Small intestine (tissue), 16 donors: ENCODE measurements around the gene CLIC4. TPM values are rescaled to one million over a fixed set of nuclear protein-coding genes. Genes with fewer than 3 reads are reported as not detected.
A peak's percentile ranks its signal among the peaks of the same experiment; 100 is the strongest.
"Not testable (repeated sequence)": the region's sequence is repeated elsewhere in the genome, so short reads cannot be mapped to it uniquely, and the experiment has no call there.

Experiments
- DNase-seq, 2 donors: peaks; one replicate each; pipeline versions ENCODE4 v3.0.0 to v3.0.0-alpha.2; 2013
- FAIRE-seq: peaks from 2 replicates; lab custom pipeline; 2012; peaks lifted over from hg19 to GRCh38; lab: Jason Lieb, UNC
- H3K27ac ChIP-seq, 3 donors: one replicate each; pipeline ENCODE4 v1.5.1; 2013; ENCODE audit warnings: low read length in 2 of 3, mild to moderate bottlenecking in 2 of 3, control low read depth in 1 of 3, inconsistent platforms in 1 of 3, low read depth in 1 of 3, moderate library complexity in 1 of 3
- H3K27me3 ChIP-seq, 3 donors: one replicate each; pipeline ENCODE4 v1.6.1; 2013; ENCODE audit warnings: low read length in 3 of 3, inconsistent platforms in 1 of 3; ENCODE audit not compliant: control insufficient read depth in 3 of 3, insufficient read depth in 3 of 3
- H3K36me3 ChIP-seq, 3 donors: one replicate each; pipeline ENCODE4 v1.6.1; 2013; ENCODE audit warnings: low read length in 3 of 3, inconsistent platforms in 1 of 3, low read depth in 1 of 3, mild to moderate bottlenecking in 1 of 3, moderate library complexity in 1 of 3; ENCODE audit not compliant: control insufficient read depth in 3 of 3, insufficient read depth in 2 of 3
- H3K4me1 ChIP-seq, 3 donors: one replicate each; pipeline ENCODE4 v1.6.1; 2013; ENCODE audit warnings: low read length in 2 of 3, inconsistent platforms in 1 of 3, low read depth in 1 of 3, mild to moderate bottlenecking in 1 of 3, moderate library complexity in 1 of 3; ENCODE audit not compliant: control insufficient read depth in 3 of 3, insufficient read depth in 2 of 3
- H3K4me3 ChIP-seq, 3 donors: one replicate each; pipeline ENCODE4 v1.5.1; 2013; ENCODE audit warnings: low read length in 3 of 3, control low read depth in 1 of 3, inconsistent platforms in 1 of 3, low read depth in 1 of 3, mild to moderate bottlenecking in 1 of 3, moderate library complexity in 1 of 3
- H3K9me3 ChIP-seq, 2 donors: one replicate each; pipeline ENCODE4 v1.6.1; 2013; ENCODE audit warnings: low read depth in 1 of 2, low read length in 1 of 2; ENCODE audit not compliant: control insufficient read depth in 2 of 2, insufficient read depth in 1 of 2
- WGBS, 3 donors: extraction: QIAGEN DNeasy Blood & Tissue Kit; methylation state at CpG; one replicate each; pipeline ENCODE4 v1.1.7; 2013; 5-methylcytosine and 5-hydroxymethylcytosine counted together
- long read RNA-seq, 10 donors: transcript quantifications; one replicate each; lab custom pipeline, GENCODE V29; 2026
- polyA plus RNA-seq, 4 donors: library from polyadenylated mRNA; stranded (reverse) in 3 of 4; unstranded in 1 of 4; fragments of 200-250 nt in 3 of 4; fragments of 120-200 nt in 1 of 4; gene quantifications; one replicate each; pipeline versions ENCODE4 v1.2.1 to v1.2.3, GENCODE V29; 2013
- donor health status: healthy with polysubstance abuse.
- donor health status: control.
- donor health status: control.
- donor health status: Bipolar disorder and iron deficiency.
- donor health status: healthy.

The CLIC4 gene
- 10 to 100 TPM in 3 of 4 donors, 1 to 10 TPM in 1; 2.0 to 47.4 (median 25.4) TPM for polyA plus RNA-seq
- long read RNA-seq, donor 1: 0 reads
- long read RNA-seq, donor 2, full-length matches to known transcripts: 3 of 3 reads
- long read RNA-seq, donor 2, partial matches to known transcripts: 0 of 3 reads
- long read RNA-seq, donor 2, other reads (novel, unspliced or antisense): 0 of 3 reads
- long read RNA-seq, donor 3, full-length matches to known transcripts: 13 of 30 reads
- long read RNA-seq, donor 3, partial matches to known transcripts: 17 of 30 reads
- long read RNA-seq, donor 3, other reads (novel, unspliced or antisense): 0 of 30 reads
- long read RNA-seq, donor 4: 0 reads
- long read RNA-seq, donor 5, full-length matches to known transcripts: 6 of 6 reads
- long read RNA-seq, donor 5, partial matches to known transcripts: 0 of 6 reads
- long read RNA-seq, donor 5, other reads (novel, unspliced or antisense): 0 of 6 reads
- long read RNA-seq, donor 6, full-length matches to known transcripts: 7 of 7 reads
- long read RNA-seq, donor 6, partial matches to known transcripts: 0 of 7 reads
- long read RNA-seq, donor 6, other reads (novel, unspliced or antisense): 0 of 7 reads
- long read RNA-seq, donor 7: 0 reads
- long read RNA-seq, donor 8, full-length matches to known transcripts: 2 of 2 reads
- long read RNA-seq, donor 8, partial matches to known transcripts: 0 of 2 reads
- long read RNA-seq, donor 8, other reads (novel, unspliced or antisense): 0 of 2 reads
- long read RNA-seq, donor 9, full-length matches to known transcripts: 6 of 6 reads
- long read RNA-seq, donor 9, partial matches to known transcripts: 0 of 6 reads
- long read RNA-seq, donor 9, other reads (novel, unspliced or antisense): 0 of 6 reads
- long read RNA-seq, donor 10, full-length matches to known transcripts: 33 of 62 reads
- long read RNA-seq, donor 10, partial matches to known transcripts: 29 of 62 reads
- long read RNA-seq, donor 10, other reads (novel, unspliced or antisense): 0 of 62 reads

DNA sequence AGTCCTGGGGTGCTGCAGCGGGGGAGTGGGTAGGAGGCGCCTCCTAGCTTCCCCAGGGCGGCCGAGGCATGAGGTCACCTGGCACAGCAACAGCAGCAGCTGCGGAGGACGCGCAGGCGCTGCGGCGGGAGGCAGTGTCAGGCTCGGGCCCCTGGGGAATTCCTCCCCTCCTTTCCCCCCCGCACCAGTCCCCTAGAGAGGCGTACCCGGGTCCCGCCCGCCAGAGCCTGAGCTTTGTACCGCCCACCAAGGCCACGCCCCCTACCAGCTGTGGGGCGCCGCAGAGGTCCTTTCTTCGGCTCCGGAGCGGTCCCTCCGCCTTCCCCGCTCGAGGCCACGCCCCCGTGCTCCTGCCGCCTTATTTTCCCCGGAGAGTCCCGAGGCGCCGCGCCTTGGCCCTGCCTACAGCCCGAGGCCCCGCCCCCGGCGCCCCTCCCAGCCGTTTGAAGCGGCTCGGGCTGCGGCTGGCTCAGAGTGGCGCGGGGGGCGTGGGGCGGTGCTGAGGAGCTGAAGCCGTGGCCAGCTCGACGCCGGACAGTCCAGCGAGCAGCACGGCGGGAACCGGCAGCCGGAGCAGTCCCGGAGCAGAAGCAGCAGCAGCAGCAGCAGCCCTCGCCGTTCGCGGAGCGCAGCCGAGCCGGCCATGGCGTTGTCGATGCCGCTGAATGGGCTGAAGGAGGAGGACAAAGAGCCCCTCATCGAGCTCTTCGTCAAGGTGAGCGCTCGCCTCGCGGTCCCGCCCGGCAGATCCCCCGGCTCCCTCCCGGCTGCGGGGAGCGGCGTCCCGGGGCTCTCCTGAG, at the start of gene CLIC4:
TSS of gene CLIC4 (plus strand) at position 537 of the 800 bp plus-strand sequence. CDS start at position 644, 107 bp downstream.
- H3K4me1 ChIP-seq: peaks cover 2 to 24% (median 6%) of the 10 kb centered on the region in 3 donors
- H3K27ac ChIP-seq: peak within 1 kb of the TSS in 2 of 3 donors; percentile 86 to 92
- H3K9me3 ChIP-seq: no peaks in the 10 kb centered on the region
- FAIRE-seq (no peak), DNase-seq (peak; percentile 97 to 100)
- peak within 1 kb of the TSS; percentile 58 to 85 (median 58) for H3K4me3 ChIP-seq
- peaks cover 0 to 5% (median 0%) of the 10 kb centered on the region in 3 donors for H3K27me3 ChIP-seq
- 0 to 1% (median 0%) methylated on average over 50 to 80 of the region's 80 CpGs for WGBS, 3 donors
- H3K36me3 ChIP-seq: peaks cover 0 to 2% (median 0%) of the 10 kb centered on the region in 3 donors

DNA sequence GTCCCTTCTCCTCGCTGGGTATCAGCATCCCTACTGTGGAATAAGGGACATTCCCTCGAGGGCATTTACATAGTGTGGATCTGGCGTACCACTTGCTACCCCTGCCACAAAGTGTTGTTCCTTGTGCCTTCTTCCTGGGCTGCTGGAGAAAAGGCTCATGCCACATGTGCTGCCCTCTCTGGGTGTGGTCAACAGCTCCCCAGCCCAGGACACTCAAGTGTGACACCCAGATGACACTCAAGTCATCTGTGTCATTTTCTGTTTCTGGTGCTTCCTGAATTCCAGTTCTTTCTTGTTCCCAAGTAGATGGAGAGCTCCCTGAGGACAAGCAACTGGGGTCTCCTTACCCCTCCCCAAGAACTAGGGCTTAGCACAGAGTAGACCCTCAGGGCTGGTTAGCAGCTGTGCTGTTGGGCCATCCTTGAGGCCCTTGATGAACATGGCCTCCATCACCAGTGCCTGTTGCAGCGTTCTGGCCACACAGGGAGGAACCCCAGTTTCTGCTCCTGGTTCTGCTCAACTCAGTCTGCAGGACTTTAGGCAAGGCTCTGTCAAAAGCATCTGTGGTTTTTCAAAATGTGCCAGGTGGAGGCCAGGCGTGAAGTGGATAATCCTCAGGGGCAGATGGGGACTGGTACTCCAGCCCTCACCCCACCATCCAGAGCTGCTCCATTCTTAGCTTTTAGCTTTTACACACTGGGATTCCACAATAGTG, 49.0 kb upstream of the CLIC4 start:
- Histone ChIP-seq H3K36me3 (no peaks in the 10 kb centered on the region), H3K4me1 (no peaks in the 10 kb centered on the region), H3K27me3 (no peaks in the 10 kb centered on the region), H3K4me3 (no peak overlapping the region), H3K27ac (no peak overlapping the region), H3K9me3 (peaks cover 0 to 4% of the 10 kb centered on the region in 2 donors)
- WGBS, 3 donors: 86 to 93% (median 87%) methylated on average over 5 of the region's 5 CpGs
- no peak for DNase-seq
- FAIRE-seq: no peak

DNA sequence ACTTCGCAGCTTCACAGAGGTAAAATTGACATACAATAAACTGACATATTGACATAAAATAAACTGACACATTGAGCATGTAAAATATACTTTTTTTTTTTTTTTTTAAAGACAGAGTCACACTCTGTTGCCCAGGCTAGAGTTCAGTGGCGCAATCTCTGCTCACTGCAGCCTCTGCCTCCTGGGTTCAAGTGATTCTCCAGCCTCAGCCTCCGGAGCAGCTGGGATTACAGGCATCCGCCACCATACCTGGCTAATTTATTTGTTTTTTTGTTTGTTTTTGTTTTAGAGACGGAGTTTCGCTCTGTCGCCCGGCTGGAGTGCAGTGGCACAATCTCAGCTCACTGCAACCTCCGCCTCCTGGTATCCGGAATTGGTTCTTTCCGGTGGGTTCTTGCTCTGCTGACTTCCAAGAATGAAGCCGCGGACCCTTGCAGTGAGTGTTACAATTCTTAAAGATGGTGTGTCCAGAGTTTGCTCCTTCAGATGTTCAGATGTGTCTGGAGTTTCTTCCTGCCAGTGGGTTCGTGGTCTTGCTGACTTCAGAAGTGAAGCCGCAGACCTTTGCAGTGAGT, 48.4 kb upstream of the CLIC4 start:
- no peak overlapping the region for H3K27ac ChIP-seq
- H3K36me3 ChIP-seq: no peaks in the 10 kb centered on the region
- WGBS, 3 donors: 87 to 91% (median 88%) methylated on average over 15 of the region's 15 CpGs
- H3K27me3 ChIP-seq: no peaks in the 10 kb centered on the region
- H3K4me1 ChIP-seq: no peaks in the 10 kb centered on the region
- DNase-seq (no peak), FAIRE-seq (no peak)
- no peak overlapping the region for H3K4me3 ChIP-seq
- peaks cover 0 to 4% of the 10 kb centered on the region in 2 donors for H3K9me3 ChIP-seq

DNA sequence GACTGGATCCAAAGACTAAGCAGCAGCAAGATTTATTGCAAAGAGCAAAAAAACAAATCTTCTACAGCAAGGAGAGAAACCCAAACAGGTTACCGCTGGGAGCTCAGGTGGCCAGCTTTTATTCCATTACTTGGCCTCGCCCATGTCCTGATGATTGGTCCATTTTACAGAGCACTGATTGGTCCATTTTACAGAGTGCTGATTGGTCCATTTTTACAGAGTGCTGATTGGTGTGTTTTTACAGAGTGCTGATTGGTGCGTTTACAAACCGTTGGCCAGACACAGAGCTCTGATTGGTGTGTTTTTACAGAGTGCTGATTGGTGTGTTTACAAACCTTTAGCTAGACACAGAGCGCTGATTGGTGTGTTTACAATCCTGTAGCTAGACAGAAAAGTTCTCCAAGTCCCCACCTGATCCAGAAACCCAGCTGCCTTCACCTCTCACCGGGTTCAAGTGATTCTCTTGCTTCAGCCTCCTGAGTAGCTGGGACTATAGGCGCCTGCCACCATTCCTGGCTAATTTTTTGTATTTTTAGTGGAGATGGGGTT, 47.7 kb upstream of the CLIC4 start:
- not testable (repeated sequence) for H3K9me3 ChIP-seq, H3K4me1 ChIP-seq, DNase-seq, H3K4me3 ChIP-seq, H3K27me3 ChIP-seq, FAIRE-seq, H3K27ac ChIP-seq, H3K36me3 ChIP-seq
- 86 to 93% (median 89%) methylated on average over 7 of the region's 7 CpGs for WGBS, 3 donors

DNA sequence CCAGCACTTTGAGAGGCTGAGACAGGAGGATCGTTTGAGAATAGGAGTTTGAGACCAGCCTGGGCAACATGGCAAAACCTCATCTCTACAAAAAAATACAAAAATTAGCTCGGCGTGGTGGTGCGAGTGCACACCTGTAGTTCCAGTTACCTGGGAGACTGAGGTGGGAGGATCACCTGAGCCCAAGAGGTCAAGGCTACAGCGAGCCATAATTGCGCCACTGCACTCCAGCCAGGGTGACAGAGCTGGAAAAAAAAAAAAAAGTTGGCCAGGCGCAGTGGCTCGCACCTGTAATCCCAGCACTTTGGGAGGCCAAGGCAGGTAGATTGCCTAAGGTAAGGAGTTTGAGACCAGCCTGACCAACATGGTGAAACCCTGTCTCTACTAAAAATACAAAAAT, 46.9 kb upstream of the CLIC4 start:
- not testable (repeated sequence) for H3K36me3 ChIP-seq, H3K9me3 ChIP-seq, H3K4me3 ChIP-seq, DNase-seq, H3K4me1 ChIP-seq, H3K27ac ChIP-seq, FAIRE-seq, H3K27me3 ChIP-seq
- 83 to 91% (median 89%) methylated on average over 8 of the region's 8 CpGs for WGBS, 3 donors

DNA sequence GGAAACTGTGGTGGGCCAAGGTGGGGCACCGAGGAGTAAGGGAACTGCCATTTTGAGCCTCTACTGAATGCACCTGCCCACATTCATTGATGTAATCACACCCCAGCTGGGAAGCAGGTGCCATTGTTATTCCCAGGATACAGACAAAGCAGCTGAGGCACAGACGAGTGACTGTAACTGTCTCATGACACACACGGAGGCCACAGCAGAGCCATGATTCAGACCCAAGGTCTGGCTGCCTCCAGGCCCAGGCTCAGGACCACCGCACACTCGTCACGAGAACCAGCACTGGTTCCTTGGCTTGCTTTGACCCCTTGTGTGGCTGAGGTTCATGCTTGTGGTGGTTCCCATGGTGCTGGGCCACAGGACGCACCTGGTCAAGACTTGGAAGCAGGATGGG, 45.6 kb upstream of the CLIC4 start:
- no peak for DNase-seq
- Histone ChIP-seq H3K36me3 (no peaks in the 10 kb centered on the region), H3K4me1 (no peaks in the 10 kb centered on the region), H3K27ac (no peak overlapping the region), H3K4me3 (no peak overlapping the region), H3K9me3 (peaks cover 0 to 4% of the 10 kb centered on the region in 2 donors), H3K27me3 (no peaks in the 10 kb centered on the region)
- WGBS, 3 donors: 80 to 90% (median 86%) methylated on average over 7 of the region's 7 CpGs
- no peak for FAIRE-seq
